Transverse colon (tissue), 4 donors: ENCODE data around the gene THBS1.

ENCODE experiments used
- POLR2AphosphoS5 ChIP-seq, 3 donors: sonication (generic); formaldehyde crosslinking; IDR thresholded peaks; one replicate each; pipeline ENCODE4 v1.6.1; 2016; ENCODE audit warnings: antibody characterized with exemption in 3 of 3
- TF ChIP-seq, protein P1 (sequence below), 5 experiments: fragments of 200-600 bp in 3 of 5; fragments of 450-650 bp in 2 of 5; sonication (generic) in 3 of 5; IDR thresholded peaks; 1 replicate in 2 of 5; 2 replicates in 3 of 5; pipeline ENCODE4 v1.5.1; 2016 to 2017; ENCODE audit warnings: antibody characterized with exemption in 5 of 5, inconsistent platforms in 3 of 5, mild to moderate bottlenecking in 2 of 5, moderate library complexity in 1 of 5

DNA sequence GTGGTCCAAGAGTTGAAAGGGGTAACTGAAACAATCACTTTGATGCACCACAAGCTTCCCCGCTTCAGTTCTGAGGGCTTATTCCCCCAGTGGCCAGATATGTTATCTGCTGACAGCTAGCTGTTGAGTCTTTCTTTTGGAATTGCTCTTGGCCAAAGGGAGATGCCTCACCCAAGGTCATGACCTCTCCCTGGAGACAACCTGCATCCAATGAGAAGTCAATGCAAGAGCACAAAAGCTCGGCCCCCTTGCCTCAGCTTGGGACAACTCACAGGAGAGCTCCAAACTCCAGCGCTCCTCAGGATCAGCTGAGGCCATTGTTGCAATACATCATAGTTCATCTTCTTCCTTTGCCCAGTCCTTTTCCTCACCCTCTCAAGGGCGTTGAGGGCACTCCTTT is 31.0 kb upstream of the THBS1 start:
- TF ChIP-seq, protein P1, sequence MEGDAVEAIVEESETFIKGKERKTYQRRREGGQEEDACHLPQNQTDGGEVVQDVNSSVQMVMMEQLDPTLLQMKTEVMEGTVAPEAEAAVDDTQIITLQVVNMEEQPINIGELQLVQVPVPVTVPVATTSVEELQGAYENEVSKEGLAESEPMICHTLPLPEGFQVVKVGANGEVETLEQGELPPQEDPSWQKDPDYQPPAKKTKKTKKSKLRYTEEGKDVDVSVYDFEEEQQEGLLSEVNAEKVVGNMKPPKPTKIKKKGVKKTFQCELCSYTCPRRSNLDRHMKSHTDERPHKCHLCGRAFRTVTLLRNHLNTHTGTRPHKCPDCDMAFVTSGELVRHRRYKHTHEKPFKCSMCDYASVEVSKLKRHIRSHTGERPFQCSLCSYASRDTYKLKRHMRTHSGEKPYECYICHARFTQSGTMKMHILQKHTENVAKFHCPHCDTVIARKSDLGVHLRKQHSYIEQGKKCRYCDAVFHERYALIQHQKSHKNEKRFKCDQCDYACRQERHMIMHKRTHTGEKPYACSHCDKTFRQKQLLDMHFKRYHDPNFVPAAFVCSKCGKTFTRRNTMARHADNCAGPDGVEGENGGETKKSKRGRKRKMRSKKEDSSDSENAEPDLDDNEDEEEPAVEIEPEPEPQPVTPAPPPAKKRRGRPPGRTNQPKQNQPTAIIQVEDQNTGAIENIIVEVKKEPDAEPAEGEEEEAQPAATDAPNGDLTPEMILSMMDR (IDR thresholded peaks at IDR 0.05): no peak
- no peak for TF ChIP-seq POLR2AphosphoS5 (IDR thresholded peaks at IDR 0.05)
